ENCODE measurements around the gene BACH2.

DNA sequence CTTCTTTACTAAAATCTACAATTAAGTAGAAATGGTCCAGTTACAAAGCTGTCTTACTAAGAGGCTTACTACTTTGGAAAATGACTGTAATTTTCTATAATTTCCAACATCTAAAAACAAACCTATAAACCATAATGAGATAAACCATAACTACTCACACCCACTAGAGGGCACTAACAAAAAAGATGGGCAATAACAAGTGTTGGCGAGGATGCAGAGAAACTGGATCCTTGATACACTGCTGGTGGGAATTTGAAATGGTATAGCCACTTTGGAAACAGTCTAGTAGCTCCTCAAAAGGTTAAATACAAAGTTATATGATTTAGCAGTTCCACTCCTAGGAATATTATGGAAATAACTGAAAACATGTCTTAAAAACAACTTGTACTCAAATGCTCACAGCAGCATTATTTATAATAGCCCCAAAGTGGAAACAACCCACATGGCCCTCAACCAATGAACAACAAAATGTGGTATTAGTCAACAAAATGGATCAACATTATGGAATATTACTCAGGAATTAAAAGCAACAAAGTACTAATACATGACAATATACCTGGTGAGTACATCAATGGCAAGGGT is 351.7 kb downstream of the BACH2 start:
- TF ChIP-seq CTCF (IDR thresholded peaks at IDR 0.05) = peak; percentile 8 to 38 (median 25)
- TF ChIP-seq POLR2A (IDR thresholded peaks at IDR 0.05) = no peak
- TF ChIP-seq EP300 (IDR thresholded peaks at IDR 0.05) = no peak

All from upper lobe of left lung (tissue), 4 donors.